ENCODE data around the gene DCTN2. TPM values are rescaled to one million over a fixed set of nuclear protein-coding genes. Genes with fewer than 3 reads are reported as not detected.
A peak's percentile ranks its signal among the peaks of the same experiment; 100 is the strongest.
"Not testable (repeated sequence)": the region's sequence is repeated elsewhere in the genome, so short reads cannot be mapped to it uniquely, and the experiment has no call there.

DCTN2 gene
- total and polyA plus RNA-seq, 2 donors (not counting 3 experiments of a cell fraction or from before 2014, with no cell fraction given): 146 to 161 TPM

DNA sequence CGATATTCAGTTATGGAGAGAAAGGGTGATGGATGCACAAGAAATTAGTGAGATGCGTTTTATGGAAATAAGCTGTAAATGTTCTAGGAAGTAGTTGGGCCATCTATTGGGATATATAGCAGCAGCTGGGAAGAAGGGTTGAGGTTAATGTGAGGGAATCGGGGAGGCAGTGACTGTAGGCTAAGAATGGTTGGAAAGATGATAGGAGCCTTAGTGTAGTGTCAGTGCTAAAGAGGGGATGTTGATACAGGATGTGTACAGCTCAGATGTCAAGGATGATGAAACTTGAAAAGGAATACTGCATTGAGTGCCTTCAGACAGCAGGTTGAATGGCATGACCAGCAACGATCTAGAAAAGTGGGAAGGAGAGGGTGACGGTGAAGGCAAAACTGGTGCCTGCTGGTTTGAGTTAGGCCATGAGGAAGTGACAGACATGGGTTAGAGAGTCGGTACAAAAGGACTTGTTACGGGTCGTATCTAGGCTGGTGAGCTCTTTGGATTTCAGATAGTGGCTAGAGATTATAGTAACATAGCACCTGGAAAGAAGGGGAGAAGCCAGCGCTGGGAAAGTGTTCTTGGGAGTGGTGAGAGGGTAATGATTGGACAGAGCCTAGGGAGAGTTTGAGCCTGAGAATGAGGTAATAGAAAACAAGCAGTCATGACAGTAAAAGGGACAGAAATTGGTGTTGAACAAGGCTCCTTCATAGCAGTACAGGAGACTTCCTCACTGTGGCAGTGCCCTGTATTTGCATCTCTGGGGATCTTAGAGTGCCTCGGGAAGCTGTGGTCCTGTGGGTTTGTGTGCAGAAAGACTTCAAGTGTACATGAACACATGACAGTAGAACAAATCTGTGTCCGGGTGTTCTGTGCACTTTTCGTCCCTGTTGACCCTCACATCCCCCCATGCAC lies 49.5 kb downstream of the DCTN2 start:
- Histone ChIP-seq H3K27ac (ENCODE audit: insufficient read depth, low read depth, low read length) (no peak overlapping the region), H3K79me2 (ENCODE audit: control insufficient read depth, insufficient read depth, low read length) (no peaks in the 10 kb centered on the region), H2AFZ (ENCODE audit: low read depth, low read length) (no peak overlapping the region), H3K4me1 (ENCODE audit: control insufficient read depth, extremely low read depth, insufficient read depth, low read length) (no peaks in the 10 kb centered on the region), H3K9ac (replicated peaks; ENCODE audit: extremely low read depth, insufficient read depth, low read length) (no peak overlapping the region), H3K4me3 (replicated peaks in 1 of 3; ENCODE audit: insufficient read depth in 1 of 3, low read depth in 1 of 3, low read length in 3 of 3) (no peak overlapping the region), H3K36me3 (ENCODE audit: control insufficient read depth in 2 of 2, extremely low read depth in 1 of 2, insufficient read depth in 2 of 2, low read length in 2 of 2) (peaks cover 29 to 32% of the 10 kb centered on the region in 2 experiments), H3K4me2 (ENCODE audit: insufficient read depth, low read length) (no peak overlapping the region), H3K9me1 (replicated peaks; ENCODE audit: control insufficient read depth, extremely low read depth, insufficient read depth, low read length) (no peaks in the 10 kb centered on the region), H4K20me1 (replicated peaks; ENCODE audit: control insufficient read depth, extremely low read depth, insufficient read depth, low read length) (no peaks in the 10 kb centered on the region), H3K9me3 (replicated peaks; ENCODE audit: control insufficient read depth, insufficient read depth, low read length) (no peaks in the 10 kb centered on the region), H3K27me3 (ENCODE audit: control insufficient read depth in 2 of 2, insufficient read depth in 2 of 2, low read length in 2 of 2) (no peaks in the 10 kb centered on the region)
- intact Hi-C loops (cut with micrococcal nuclease) (no loop called here), dilution Hi-C loops (cut with MboI; ENCODE audit: extremely low pct_ligation_motif_present, low sequenced_read_pairs) (no loop called here)
- ChIA-PET CTCF (interaction anchor here (1.0 kb wide), 2 partner anchors 9 to 38 kb away, joined by 3 read pairs; partner anchors contain the start of gene GLI1), POLR2A (no interaction called here)
- BruUV-seq (replicated peaks): no TSS peak
- FAIRE-seq (no peak), DNase-seq (ENCODE audit: low read depth, low spot score) (no peak)
- TF ChIP-seq GATA2 (IDR thresholded peaks at IDR 0.05; ENCODE audit: insufficient read depth, insufficient read length, low read depth, low read length) (no peak), POLR2A (IDR thresholded peaks at IDR 0.05; ENCODE audit: low read depth, low read length) (peak; percentile 35)

DNA sequence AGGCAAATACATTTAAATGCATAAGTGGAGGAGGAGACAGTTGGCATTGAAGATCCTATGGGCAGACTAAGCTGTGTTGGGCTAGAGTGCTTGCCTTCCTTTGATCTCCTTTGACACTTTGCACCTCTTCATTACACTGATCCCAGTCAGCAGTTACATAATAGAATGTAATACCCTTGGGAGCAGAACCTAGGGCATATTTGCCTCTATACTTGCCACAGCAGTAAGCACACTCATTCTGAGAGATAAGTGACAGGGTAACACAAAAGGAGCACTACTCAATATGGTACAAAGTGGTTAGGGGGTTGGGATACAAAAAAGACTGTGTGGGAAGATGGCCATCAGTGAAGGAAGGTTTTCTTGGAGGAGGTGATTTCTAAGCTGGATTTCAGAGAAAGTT lies 50.2 kb downstream of the DCTN2 start:
- H4K20me1 ChIP-seq (replicated peaks; ENCODE audit: control insufficient read depth, extremely low read depth, insufficient read depth, low read length): no peaks in the 10 kb centered on the region
- no peaks in the 10 kb centered on the region for H3K4me1 ChIP-seq (ENCODE audit: control insufficient read depth, extremely low read depth, insufficient read depth, low read length)
- dilution Hi-C loops (cut with MboI; ENCODE audit: extremely low pct_ligation_motif_present, low sequenced_read_pairs) (no loop called here), intact Hi-C loops (cut with micrococcal nuclease) (no loop called here)
- ChIA-PET CTCF (interaction anchor here (1.0 kb wide), 2 partner anchors 8 to 38 kb away, joined by 3 read pairs; partner anchors contain the start of gene GLI1), POLR2A (no interaction called here)
- FAIRE-seq: no peak
- no peak overlapping the region for H3K9ac ChIP-seq (replicated peaks; ENCODE audit: extremely low read depth, insufficient read depth, low read length)
- H3K4me2 ChIP-seq (ENCODE audit: insufficient read depth, low read length): no peak overlapping the region
- peaks cover 26 to 28% of the 10 kb centered on the region in 2 experiments for H3K36me3 ChIP-seq (ENCODE audit: control insufficient read depth in 2 of 2, extremely low read depth in 1 of 2, insufficient read depth in 2 of 2, low read length in 2 of 2)
- H3K27me3 ChIP-seq (ENCODE audit: control insufficient read depth in 2 of 2, insufficient read depth in 2 of 2, low read length in 2 of 2): no peaks in the 10 kb centered on the region
- TF ChIP-seq FOS (IDR thresholded peaks at IDR 0.05; ENCODE audit: borderline replicate concordance, insufficient read depth, low read length) (no peak), MYC (IDR thresholded peaks at IDR 0.05; ENCODE audit: low read depth, low read length) (no peak), EZH2 (IDR thresholded peaks at IDR 0.05; ENCODE audit: borderline replicate concordance, low read depth, low read length, severe bottlenecking) (no peak), GATA2 (IDR thresholded peaks at IDR 0.05; ENCODE audit: insufficient read depth, insufficient read length, low read depth, low read length) (no peak), POLR2AphosphoS5 (IDR thresholded peaks at IDR 0.05; ENCODE audit: insufficient read depth, low read depth, low read length) (no peak), JUN (IDR thresholded peaks at IDR 0.05; ENCODE audit: borderline replicate concordance, insufficient read depth, insufficient read length, low read depth) (no peak)
- no peak overlapping the region for H3K27ac ChIP-seq (ENCODE audit: insufficient read depth, low read depth, low read length)
- no peak overlapping the region for H2AFZ ChIP-seq (ENCODE audit: low read depth, low read length)
- BruUV-seq (replicated peaks): no TSS peak
- H3K9me3 ChIP-seq (replicated peaks; ENCODE audit: control insufficient read depth, insufficient read depth, low read length): no peaks in the 10 kb centered on the region
- DNase-seq (ENCODE audit: low read depth, low spot score): no peak
- no peaks in the 10 kb centered on the region for H3K9me1 ChIP-seq (replicated peaks; ENCODE audit: control insufficient read depth, extremely low read depth, insufficient read depth, low read length)
- no peak overlapping the region for H3K4me3 ChIP-seq (replicated peaks in 1 of 3; ENCODE audit: insufficient read depth in 1 of 3, low read depth in 1 of 3, low read length in 3 of 3)
- no peaks in the 10 kb centered on the region for H3K79me2 ChIP-seq (ENCODE audit: control insufficient read depth, insufficient read depth, low read length)

DNA sequence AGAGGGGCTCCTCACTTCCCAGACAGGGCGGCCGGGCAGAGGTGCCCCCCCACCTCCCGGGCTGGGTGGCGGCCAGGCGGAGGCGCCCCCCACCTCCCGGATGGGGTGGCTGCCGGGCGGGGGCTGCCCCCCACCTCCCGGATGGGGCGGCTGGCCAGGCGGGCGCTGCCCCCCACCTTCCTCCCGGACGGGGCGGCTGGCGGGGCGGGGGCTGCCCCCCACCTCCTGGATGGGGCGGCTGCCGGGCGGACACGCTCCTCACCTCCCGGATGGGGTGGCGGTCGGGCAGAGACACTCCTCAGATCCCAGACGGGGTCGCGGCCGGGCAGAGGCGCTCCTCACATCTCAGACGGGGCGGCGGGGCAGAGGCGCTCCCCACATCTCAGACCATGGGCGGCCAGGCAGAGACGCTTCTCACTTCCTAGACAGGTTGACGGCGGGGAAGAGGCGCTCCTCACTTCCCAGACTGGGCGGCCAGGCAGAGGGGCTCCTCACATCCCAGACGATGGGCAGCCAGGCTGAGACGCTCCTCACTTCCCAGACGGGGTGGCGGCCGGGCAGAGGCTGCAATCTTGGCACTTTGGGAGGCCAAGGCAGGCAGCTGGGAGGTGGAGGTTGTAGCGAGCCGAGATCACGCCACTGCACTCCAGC lies 51.8 kb downstream of the DCTN2 start:
- H3K36me3 ChIP-seq (ENCODE audit: control insufficient read depth in 2 of 2, extremely low read depth in 1 of 2, insufficient read depth in 2 of 2, low read length in 2 of 2): peaks cover 25 to 26% of the 10 kb centered on the region in 2 experiments
- H4K20me1 ChIP-seq (replicated peaks; ENCODE audit: control insufficient read depth, extremely low read depth, insufficient read depth, low read length); BruUV-seq (replicated peaks); H3K27ac ChIP-seq (ENCODE audit: insufficient read depth, low read depth, low read length); H3K4me2 ChIP-seq (ENCODE audit: insufficient read depth, low read length); H3K9me3 ChIP-seq (replicated peaks; ENCODE audit: control insufficient read depth, insufficient read depth, low read length); H3K4me3 ChIP-seq (replicated peaks in 1 of 3; ENCODE audit: insufficient read depth in 1 of 3, low read depth in 1 of 3, low read length in 3 of 3); H3K4me1 ChIP-seq (ENCODE audit: control insufficient read depth, extremely low read depth, insufficient read depth, low read length); H3K27me3 ChIP-seq (ENCODE audit: control insufficient read depth in 2 of 2, insufficient read depth in 2 of 2, low read length in 2 of 2); H3K79me2 ChIP-seq (ENCODE audit: control insufficient read depth, insufficient read depth, low read length); H2AFZ ChIP-seq (ENCODE audit: low read depth, low read length); CTCF ChIA-PET; DNase-seq (ENCODE audit: low read depth, low spot score); dilution Hi-C loops (cut with MboI; ENCODE audit: extremely low pct_ligation_motif_present, low sequenced_read_pairs); intact Hi-C loops (cut with micrococcal nuclease); POLR2A ChIA-PET; FAIRE-seq; H3K9me1 ChIP-seq (replicated peaks; ENCODE audit: control insufficient read depth, extremely low read depth, insufficient read depth, low read length); H3K9ac ChIP-seq (replicated peaks; ENCODE audit: extremely low read depth, insufficient read depth, low read length): not testable (repeated sequence)

Measured in endothelial cell of umbilical vein (primary cell).